Bronchial epithelial cell (primary cell): Measurements from ENCODE around the gene RINL. TPM values are rescaled to one million over a fixed set of nuclear protein-coding genes. Genes with fewer than 3 reads are reported as not detected.

ENCODE experiments used
- DNase-seq: peaks from one replicate; pipeline ENCODE4 v3.0.0-alpha.2; 2010; ENCODE audit warnings: low read depth
- FAIRE-seq: peaks from 2 replicates; lab custom pipeline; 2011; peaks lifted over from hg19 to GRCh38; lab: Jason Lieb, UNC
- H3K27me3 ChIP-seq: 2 replicates; pipeline ENCODE4 v1.5.1; 2011; ENCODE audit warnings: low read length; ENCODE audit not compliant: control insufficient read depth, insufficient read depth
- H3K36me3 ChIP-seq: 2 replicates; pipeline ENCODE4 v1.5.1; 2011; ENCODE audit warnings: low read length; ENCODE audit not compliant: control insufficient read depth, insufficient read depth
- H3K4me3 ChIP-seq: 2 replicates; pipeline ENCODE4 v1.5.1; 2011; ENCODE audit warnings: mild to moderate bottlenecking, low read depth, low read length, control low read depth
- total RNA-seq: library from RNA; depleted of rRNA; stranded (reverse); fragments of >200 nt; gene quantifications from 2 replicates; pipeline ENCODE4 v1.2.1, GENCODE V29; 2014
- TF ChIP-seq, protein P1 (sequence below): IDR thresholded peaks from 2 replicates; pipeline ENCODE4 v1.5.1; 2011; ENCODE audit warnings: mild to moderate bottlenecking, moderate library complexity, low read length, control low read depth, inconsistent platforms; ENCODE audit not compliant: insufficient read depth, severe bottlenecking

RINL gene
- total RNA-seq, 1 donor from 2014 or later, result 8.7 TPM

DNA sequence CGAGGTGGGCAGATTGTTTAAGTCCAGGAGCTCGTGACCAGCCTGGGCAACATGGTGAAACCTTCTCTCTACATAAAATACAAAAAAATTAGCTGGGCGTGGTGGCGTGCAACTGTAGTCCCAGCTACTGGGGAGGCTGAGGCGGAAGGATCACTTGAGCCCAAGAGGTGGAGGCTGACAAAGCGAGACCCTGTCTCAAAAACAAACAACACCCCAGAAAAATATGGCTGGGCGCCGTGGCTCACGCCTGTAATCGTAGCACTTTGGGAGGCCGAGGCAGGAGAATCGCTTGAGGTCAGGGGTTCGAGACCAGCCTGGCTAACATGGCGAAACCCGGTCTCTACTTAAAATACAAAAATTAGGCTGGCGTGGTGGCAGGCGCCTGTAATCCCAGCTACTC lies 24.9 kb downstream of the RINL start:
- no peak overlapping the region for H3K4me3 ChIP-seq

DNA sequence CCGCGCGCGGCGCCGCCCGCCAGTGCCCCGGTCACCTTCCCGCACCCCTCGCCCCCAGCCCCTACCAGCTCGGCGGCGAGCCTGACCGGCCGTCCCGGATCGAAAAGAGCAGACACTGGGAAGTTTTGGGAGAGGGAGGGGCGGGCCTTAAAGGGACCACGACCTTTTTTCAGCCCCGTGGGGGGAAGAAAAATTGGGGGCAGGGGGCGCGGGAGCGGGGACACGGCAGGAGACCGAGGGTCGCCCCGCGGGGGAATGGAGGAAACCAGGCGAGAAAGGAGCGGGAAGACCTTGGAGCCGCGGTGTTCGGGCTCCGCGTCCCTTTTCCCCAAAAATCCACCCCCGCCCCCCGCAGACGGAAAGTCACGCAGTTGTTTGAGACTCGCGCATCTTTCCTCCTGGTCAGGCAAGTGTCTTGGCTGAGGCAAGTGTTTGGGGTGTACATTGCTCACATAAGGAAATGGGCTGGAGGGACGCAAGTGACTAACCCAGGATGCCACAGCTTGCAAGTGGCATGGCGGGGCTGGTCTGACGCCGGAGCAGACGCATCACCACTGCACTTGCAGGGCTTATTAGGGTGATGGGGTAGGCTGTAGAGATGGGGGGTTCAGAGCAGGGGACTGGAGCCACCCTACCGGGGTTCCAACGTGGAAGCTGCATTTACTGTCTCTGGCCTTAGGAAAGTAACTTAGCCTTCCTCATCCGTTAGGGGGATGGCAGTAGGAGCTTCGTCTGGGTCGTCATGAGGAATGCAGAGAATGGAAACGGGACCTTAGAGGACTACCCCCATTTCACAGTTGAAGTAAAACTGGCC lies 25.6 kb downstream of the RINL start:
- FAIRE-seq (no peak), DNase-seq (peak; percentile 84)
- H3K36me3 ChIP-seq, result peaks cover 4% of the 10 kb centered on the region
- TF ChIP-seq, protein P1, sequence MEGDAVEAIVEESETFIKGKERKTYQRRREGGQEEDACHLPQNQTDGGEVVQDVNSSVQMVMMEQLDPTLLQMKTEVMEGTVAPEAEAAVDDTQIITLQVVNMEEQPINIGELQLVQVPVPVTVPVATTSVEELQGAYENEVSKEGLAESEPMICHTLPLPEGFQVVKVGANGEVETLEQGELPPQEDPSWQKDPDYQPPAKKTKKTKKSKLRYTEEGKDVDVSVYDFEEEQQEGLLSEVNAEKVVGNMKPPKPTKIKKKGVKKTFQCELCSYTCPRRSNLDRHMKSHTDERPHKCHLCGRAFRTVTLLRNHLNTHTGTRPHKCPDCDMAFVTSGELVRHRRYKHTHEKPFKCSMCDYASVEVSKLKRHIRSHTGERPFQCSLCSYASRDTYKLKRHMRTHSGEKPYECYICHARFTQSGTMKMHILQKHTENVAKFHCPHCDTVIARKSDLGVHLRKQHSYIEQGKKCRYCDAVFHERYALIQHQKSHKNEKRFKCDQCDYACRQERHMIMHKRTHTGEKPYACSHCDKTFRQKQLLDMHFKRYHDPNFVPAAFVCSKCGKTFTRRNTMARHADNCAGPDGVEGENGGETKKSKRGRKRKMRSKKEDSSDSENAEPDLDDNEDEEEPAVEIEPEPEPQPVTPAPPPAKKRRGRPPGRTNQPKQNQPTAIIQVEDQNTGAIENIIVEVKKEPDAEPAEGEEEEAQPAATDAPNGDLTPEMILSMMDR, result no peak
- peak overlapping the region; percentile 70 for H3K4me3 ChIP-seq
- H3K27me3 ChIP-seq, result no peaks in the 10 kb centered on the region

More for the DNA sequence above, 24.9 kb downstream of the RINL start:
- FAIRE-seq (no peak), DNase-seq (no peak)
- Histone ChIP-seq H3K36me3 (no peaks in the 10 kb centered on the region), H3K27me3 (no peaks in the 10 kb centered on the region)
- TF ChIP-seq, protein P1, result no peak

DNA sequence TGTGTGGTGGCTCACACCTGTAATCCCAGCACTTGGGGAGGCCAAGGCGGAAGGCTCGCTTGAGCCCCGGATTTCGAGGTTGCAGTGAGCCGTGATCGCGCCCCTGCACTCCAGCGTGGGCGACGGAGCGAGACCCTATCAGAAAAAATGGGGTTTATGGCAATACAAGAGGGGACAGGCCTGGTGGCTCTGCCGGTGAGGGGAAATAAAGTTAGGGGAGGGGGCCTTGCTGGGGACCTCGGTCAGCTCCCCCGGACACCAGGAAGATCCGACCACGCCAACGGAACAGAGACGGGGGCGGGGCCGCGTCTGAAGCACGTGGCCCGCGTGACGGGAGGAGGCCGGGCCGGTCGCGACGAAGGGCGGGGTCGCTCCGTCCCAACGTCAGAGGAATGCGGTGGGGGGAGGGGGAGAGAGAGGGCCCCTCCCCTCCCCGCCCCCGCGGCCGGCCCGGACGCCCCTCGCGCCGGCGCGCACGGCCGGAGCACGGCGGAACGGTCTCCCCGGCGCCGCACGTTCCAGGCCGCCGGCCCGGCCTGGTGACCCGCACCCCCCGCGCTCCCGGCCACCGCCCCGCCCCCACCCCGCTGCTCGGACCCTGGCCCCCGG lies 26.3 kb downstream of the RINL start:
- Histone ChIP-seq H3K4me3 (peak overlapping the region; percentile 70), H3K27me3 (no peaks in the 10 kb centered on the region), H3K36me3 (peaks cover 10% of the 10 kb centered on the region)
- DNase-seq (peak; percentile 62), FAIRE-seq (no peak)
- TF ChIP-seq, protein P1, result no peak

DNA sequence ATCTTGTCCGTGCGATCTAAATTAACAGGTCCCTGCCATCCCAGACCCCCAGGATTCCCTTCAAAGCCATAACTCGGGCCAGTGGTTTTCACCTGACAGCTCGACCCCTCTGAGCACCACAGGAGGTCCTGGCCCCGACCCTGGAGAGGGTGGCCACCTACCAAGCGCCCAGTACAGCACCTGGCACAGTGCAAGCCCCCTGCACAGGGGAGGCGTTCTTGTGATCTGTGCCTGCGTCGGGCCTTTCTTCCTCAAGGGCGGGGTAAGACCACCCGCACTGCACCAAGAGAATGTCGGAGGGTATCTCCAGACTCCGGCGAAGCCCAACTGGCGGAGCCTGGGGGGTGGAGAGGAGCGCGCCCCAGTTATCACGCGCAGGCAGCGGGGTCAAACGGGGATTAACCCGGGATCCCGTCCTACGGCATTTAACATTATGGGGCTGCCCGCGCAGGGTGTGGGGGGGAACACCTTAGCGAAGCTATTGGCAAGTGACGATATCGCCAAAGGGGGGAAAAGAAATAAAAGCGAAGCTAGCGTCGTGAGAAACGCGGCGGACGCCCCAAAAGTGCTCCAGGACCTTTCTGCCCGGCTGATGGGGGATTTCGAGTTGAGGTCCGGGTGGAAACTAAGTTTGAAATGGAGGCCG lies 27.0 kb downstream of the RINL start:
- H3K36me3 ChIP-seq, result peaks cover 15% of the 10 kb centered on the region
- TF ChIP-seq, protein P1, result no peak
- no peak for DNase-seq
- peak overlapping the region; percentile 70 for H3K4me3 ChIP-seq
- no peaks in the 10 kb centered on the region for H3K27me3 ChIP-seq
- no peak for FAIRE-seq

DNA sequence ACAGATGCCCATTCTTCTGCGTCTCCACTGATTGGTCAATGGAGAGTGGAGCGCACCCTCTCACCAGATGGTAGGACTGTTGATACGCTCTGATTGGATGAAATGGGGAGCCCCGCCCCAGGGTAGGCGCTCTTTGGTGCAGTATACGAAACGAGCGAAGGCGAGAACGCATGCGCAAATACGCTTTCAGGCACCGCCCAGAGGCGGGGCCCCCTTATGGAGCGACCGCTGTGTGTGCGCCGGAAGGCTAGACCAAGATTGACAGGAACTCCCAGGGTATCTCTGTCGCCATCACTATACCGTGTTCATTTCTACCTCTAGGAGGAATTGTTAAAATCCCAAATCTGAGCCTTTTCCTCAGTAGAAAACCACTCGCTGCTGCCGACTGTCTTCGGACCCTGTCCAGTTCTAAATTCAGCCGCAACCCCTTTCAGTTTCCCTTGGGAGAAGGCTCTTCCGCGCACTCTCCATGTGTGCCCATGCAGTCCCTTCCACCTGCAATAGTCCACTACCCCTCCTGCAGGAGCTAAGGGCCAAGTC lies 27.6 kb downstream of the RINL start:
- peak; percentile 98 for FAIRE-seq
- peak; percentile 100 for DNase-seq
- Histone ChIP-seq H3K4me3 (peak overlapping the region; percentile 70), H3K36me3 (peaks cover 20% of the 10 kb centered on the region), H3K27me3 (no peaks in the 10 kb centered on the region)
- TF ChIP-seq, protein P1, result peak; percentile 13
